Activated CD4-positive, alpha-beta T cell treated with anti-CD3 and anti-CD28 coated beads, Interleukin-2, amount 10 ng/mL, durations not matched to agents 7 days and 5 days (primary cell): ENCODE data around the gene EPHB4. TPM values are rescaled to one million over a fixed set of nuclear protein-coding genes. Genes with fewer than 3 reads are reported as not detected.
"Not testable (repeated sequence)": the region's sequence is repeated elsewhere in the genome, so short reads cannot be mapped to it uniquely, and the experiment has no call there.

Source experiments
- CTCF ChIA-PET: fragments of 350-600 bp; sonication (Branson Sonifier 250); formaldehyde crosslinking; loops from one replicate; lab custom pipeline; 2021; ENCODE audit warnings: antibody characterized with exemption; lab: Charles Lee
- POLR2A ChIA-PET: fragments of 350-600 bp; sonication (Branson Sonifier 250); formaldehyde crosslinking; loops from one replicate; lab custom pipeline; 2021; ENCODE audit warnings: antibody characterized with exemption; lab: Charles Lee
- DNase-seq: peaks from one replicate; pipeline ENCODE4 v3.0.0-alpha.2; 2020
- H3K27ac Mint-ChIP-seq: one replicate; pipeline ENCODE4 v1.8.0; 2021; ENCODE audit warnings: mild to moderate bottlenecking, moderate library complexity, mixed read lengths
- H3K27me3 Mint-ChIP-seq: one replicate; pipeline ENCODE4 v1.8.0; 2021; ENCODE audit warnings: mixed read lengths
- H3K36me3 Mint-ChIP-seq: one replicate; pipeline ENCODE4 v1.8.0; 2021; ENCODE audit warnings: low read depth, mixed read lengths
- H3K4me1 Mint-ChIP-seq: one replicate; pipeline ENCODE4 v1.8.0; 2021; ENCODE audit warnings: mixed read lengths
- H3K4me3 Mint-ChIP-seq: one replicate; pipeline ENCODE4 v1.8.0; 2021; ENCODE audit warnings: mild to moderate bottlenecking, moderate library complexity, mixed read lengths
- H3K9me3 Mint-ChIP-seq: one replicate; pipeline ENCODE4 v1.8.0; 2021; ENCODE audit warnings: mixed read lengths
- total RNA-seq, 2 experiments: library from RNA; stranded (reverse); gene quantifications; one replicate each; pipeline ENCODE4 v1.2.3, GENCODE V29; 2021

EPHB4 gene
- total RNA-seq, 2 experiments from 2014 or later, result 1.6 to 2.1 TPM

GRCh38 chr7:100865372-100865911 lies 38.1 kb upstream of the EPHB4 start:
- Mint-ChIP-seq H3K36me3 (peaks cover 30% of the 10 kb centered on the region), H3K27me3 (no peaks in the 10 kb centered on the region), H3K4me3 (no peak overlapping the region), H3K9me3 (no peaks in the 10 kb centered on the region), H3K4me1 (peaks cover 18% of the 10 kb centered on the region), H3K27ac (peak overlapping the region; percentile 54)
- ChIA-PET CTCF (interaction anchor here (1.1 kb wide), 1 partner anchor 13 kb away, joined by 3 read pairs; the partner anchor contains the start of gene SLC12A9), POLR2A (no interaction called here)
- no peak for DNase-seq

GRCh38 chr7:100864263-100864845 lies 37.0 kb upstream of the EPHB4 start:
- peak overlapping the region; percentile 10 for H3K27ac Mint-ChIP-seq
- DNase-seq, result no peak
- peaks cover 39% of the 10 kb centered on the region for H3K36me3 Mint-ChIP-seq
- no peaks in the 10 kb centered on the region for H3K9me3 Mint-ChIP-seq
- ChIA-PET POLR2A (no interaction called here), CTCF (interaction anchor here (0.6 to 0.9 kb wide), 3 partner anchors 11 to 116 kb away, joined by 3 to 4 read pairs (median 3); no protein-coding TSS in a partner anchor)
- no peak overlapping the region for H3K4me3 Mint-ChIP-seq
- no peaks in the 10 kb centered on the region for H3K27me3 Mint-ChIP-seq
- peaks cover 18% of the 10 kb centered on the region for H3K4me1 Mint-ChIP-seq

GRCh38 chr7:100863406-100863950 lies 36.2 kb upstream of the EPHB4 start:
- Mint-ChIP-seq H3K9me3 (no peaks in the 10 kb centered on the region), H3K36me3 (peaks cover 39% of the 10 kb centered on the region), H3K27me3 (no peaks in the 10 kb centered on the region), H3K27ac (no peak overlapping the region), H3K4me3 (no peak overlapping the region), H3K4me1 (peaks cover 16% of the 10 kb centered on the region)
- no peak for DNase-seq
- ChIA-PET POLR2A (no interaction called here), CTCF (interaction anchor here (0.6 to 0.9 kb wide), 2 partner anchors 10 to 117 kb away, joined by 3 read pairs; no protein-coding TSS in a partner anchor)

- POLR2A ChIA-PET, result interaction anchor here (0.6 kb wide), 1 partner anchor 129 kb away, joined by 4 read pairs; no protein-coding TSS in a partner anchor
- no peaks in the 10 kb centered on the region for H3K9me3 Mint-ChIP-seq
- CTCF ChIA-PET, result interaction anchor here (0.7 to 1.3 kb wide), 2 partner anchors 9 to 58 kb away, joined by 4 to 5 read pairs; partner anchors contain the start of gene SLC12A9
- peaks cover 4% of the 10 kb centered on the region for H3K4me1 Mint-ChIP-seq
- H3K36me3 Mint-ChIP-seq, result peaks cover 43% of the 10 kb centered on the region
- DNase-seq, result no peak
- H3K27ac Mint-ChIP-seq, result no peak overlapping the region
- no peaks in the 10 kb centered on the region for H3K27me3 Mint-ChIP-seq
- no peak overlapping the region for H3K4me3 Mint-ChIP-seq
These were observed 34.3 kb upstream of the EPHB4 start for GRCh38 chr7:100861616-100861985.

GRCh38 chr7:100860702-100861615 lies 33.6 kb upstream of the EPHB4 start:
- Mint-ChIP-seq H3K9me3 (no peaks in the 10 kb centered on the region), H3K4me1 (peaks cover 2% of the 10 kb centered on the region), H3K27ac (no peak overlapping the region), H3K36me3 (peaks cover 43% of the 10 kb centered on the region), H3K4me3 (no peak overlapping the region), H3K27me3 (no peaks in the 10 kb centered on the region)
- POLR2A ChIA-PET, result interaction anchor here (0.6 kb wide), 1 partner anchor 129 kb away, joined by 4 read pairs; no protein-coding TSS in a partner anchor
- no peak for DNase-seq
- CTCF ChIA-PET, result interaction anchor here (1.3 to 1.4 kb wide), 2 partner anchors 9 to 11 kb away, joined by 3 to 5 read pairs; partner anchors contain the start of gene SLC12A9

- Mint-ChIP-seq H3K27me3 (no peaks in the 10 kb centered on the region), H3K36me3 (peaks cover 46% of the 10 kb centered on the region), H3K9me3 (no peaks in the 10 kb centered on the region), H3K27ac (no peak overlapping the region), H3K4me1 (peaks cover 7% of the 10 kb centered on the region), H3K4me3 (no peak overlapping the region)
- POLR2A ChIA-PET, result no interaction called here
- no peak for DNase-seq
- CTCF ChIA-PET, result interaction anchor here (0.5 to 1.6 kb wide), 4 partner anchors 12 to 531 kb away, joined by 3 read pairs; no protein-coding TSS in a partner anchor
These were observed 32.5 kb upstream of the EPHB4 start for GRCh38 chr7:100859856-100860255.

- POLR2A ChIA-PET, result no interaction called here
- Mint-ChIP-seq H3K4me1 (peaks cover 19% of the 10 kb centered on the region), H3K27ac (no peak overlapping the region), H3K4me3 (no peak overlapping the region), H3K27me3 (no peaks in the 10 kb centered on the region), H3K36me3 (peaks cover 30% of the 10 kb centered on the region), H3K9me3 (no peaks in the 10 kb centered on the region)
- CTCF ChIA-PET, result interaction anchor here (1.1 to 2.6 kb wide), 2 partner anchors 57 to 151 kb away, joined by 3 to 13 read pairs; partner anchors contain the start of gene POP7
- DNase-seq, result no peak
These were observed 29.6 kb upstream of the EPHB4 start for GRCh38 chr7:100856871-100857282.

GRCh38 chr7:100855515-100855914 lies 28.2 kb upstream of the EPHB4 start:
- Mint-ChIP-seq H3K36me3 (peaks cover 23% of the 10 kb centered on the region), H3K9me3 (no peaks in the 10 kb centered on the region), H3K4me3 (no peak overlapping the region), H3K27ac (no peak overlapping the region), H3K4me1 (peaks cover 22% of the 10 kb centered on the region), H3K27me3 (no peaks in the 10 kb centered on the region)
- no peak for DNase-seq
- ChIA-PET CTCF (interaction anchor here (0.6 to 2.6 kb wide), 3 partner anchors 150 to 430 kb away, joined by 3 to 13 read pairs (median 4); partner anchors contain the start of gene POP7), POLR2A (no interaction called here)

- DNase-seq, POLR2A ChIA-PET, H3K27me3 Mint-ChIP-seq, CTCF ChIA-PET, H3K9me3 Mint-ChIP-seq, H3K4me3 Mint-ChIP-seq, H3K27ac Mint-ChIP-seq: not testable (repeated sequence)
- Mint-ChIP-seq H3K4me1 (peaks cover 22% of the 10 kb centered on the region), H3K36me3 (peaks cover 17% of the 10 kb centered on the region)
These were observed 27.6 kb upstream of the EPHB4 start for GRCh38 chr7:100854899-100855298.

GRCh38 chr7:100854146-100854895 lies 27.0 kb upstream of the EPHB4 start:
- ChIA-PET CTCF (interaction anchor here (0.7 to 4.4 kb wide), 5 partner anchors 10 to 161 kb away, joined by 3 to 40 read pairs (median 14); partner anchors contain the start of genes ACHE, GIGYF1 and POP7), POLR2A (no interaction called here)
- no peaks in the 10 kb centered on the region for H3K27me3 Mint-ChIP-seq
- H3K27ac Mint-ChIP-seq, result peak overlapping the region; percentile 9
- H3K36me3 Mint-ChIP-seq, result peaks cover 13% of the 10 kb centered on the region
- peaks cover 22% of the 10 kb centered on the region for H3K4me1 Mint-ChIP-seq
- no peak for DNase-seq
- no peaks in the 10 kb centered on the region for H3K9me3 Mint-ChIP-seq
- H3K4me3 Mint-ChIP-seq, result peak overlapping the region; percentile 97

GRCh38 chr7:100852048-100852872 lies 24.9 kb upstream of the EPHB4 start, which contains the start of gene SLC12A9:
Gene SLC12A9 (plus strand): TSS chr7:100852713. CDS start chr7:100854198, 1,485 bp downstream.
- H3K4me3 Mint-ChIP-seq, result peak within 1 kb of the TSS; percentile 97
- ChIA-PET POLR2A (interaction anchor here (0.5 to 0.8 kb wide), 6 partner anchors 15 to 471 kb away, joined by 3 to 6 read pairs (median 3); partner anchors contain the start of gene POP7), CTCF (interaction anchor here (0.6 to 4.4 kb wide), 30 partner anchors 9 to 416 kb away, joined by 3 to 40 read pairs (median 3); partner anchors contain the start of genes GIGYF1, GNB2, MOSPD3 and POP7)
- H3K9me3 Mint-ChIP-seq, result no peaks in the 10 kb centered on the region
- peaks cover 22% of the 10 kb centered on the region for H3K4me1 Mint-ChIP-seq
- H3K27me3 Mint-ChIP-seq, result no peaks in the 10 kb centered on the region
- peak; percentile 89 for DNase-seq
- peak within 1 kb of the TSS; percentile 80 for H3K27ac Mint-ChIP-seq
- peaks cover 10% of the 10 kb centered on the region for H3K36me3 Mint-ChIP-seq
